ENCODE measurements around the gene DTNBP1.

DTNBP1 gene

GRCh38 chr6:15512126-15512525 is 150.7 kb downstream of the DTNBP1 start:
- ChIA-PET CTCF (interaction anchor here (0.7 kb wide), 1 partner anchor 23 kb away, joined by 3 read pairs; no protein-coding TSS in a partner anchor), POLR2A (ENCODE audit: low non-redundant PET) (interaction anchor here (0.5 kb wide), 1 partner anchor 69 kb away, joined by 7 read pairs; no protein-coding TSS in a partner anchor)
- H3K27ac ChIP-seq = peak overlapping the region; percentile 48
- no peak for DNase-seq (ENCODE audit: low spot score)
- no peak for TF ChIP-seq CTCF (conservative IDR thresholded peaks at IDR 0.05; ENCODE audit: low read depth)

GRCh38 chr6:15511248-15512125 is 151.3 kb downstream of the DTNBP1 start:
- CTCF ChIA-PET = interaction anchor here (0.7 kb wide), 1 partner anchor 24 kb away, joined by 3 read pairs; no protein-coding TSS in a partner anchor
- TF ChIP-seq CTCF (conservative IDR thresholded peaks at IDR 0.05; ENCODE audit: low read depth) = no peak
- no peak for DNase-seq (ENCODE audit: low spot score)
- H3K27ac ChIP-seq = peak overlapping the region; percentile 48
- POLR2A ChIA-PET (ENCODE audit: low non-redundant PET) = no interaction called here

GRCh38 chr6:15510536-15511247 is 152.1 kb downstream of the DTNBP1 start:
- CTCF ChIA-PET = no interaction called here
- H3K27ac ChIP-seq = peak overlapping the region; percentile 48
- TF ChIP-seq CTCF (conservative IDR thresholded peaks at IDR 0.05; ENCODE audit: low read depth) = no peak

GRCh38 chr6:15510121-15510520 is 152.7 kb downstream of the DTNBP1 start:
- CTCF ChIA-PET = no interaction called here
- TF ChIP-seq CTCF (conservative IDR thresholded peaks at IDR 0.05; ENCODE audit: low read depth) = no peak
- H3K27ac ChIP-seq = peak overlapping the region; percentile 48
- POLR2A ChIA-PET (ENCODE audit: low non-redundant PET) = no interaction called here
- no peak for DNase-seq (ENCODE audit: low spot score)

More at GRCh38 chr6:15510536-15511247, 152.1 kb downstream of the DTNBP1 start:
- DNase-seq (ENCODE audit: low spot score) = no peak
- POLR2A ChIA-PET (ENCODE audit: low non-redundant PET) = no interaction called here

GRCh38 chr6:15509335-15509933 is 153.4 kb downstream of the DTNBP1 start:
- no peak for TF ChIP-seq CTCF (conservative IDR thresholded peaks at IDR 0.05; ENCODE audit: low read depth)
- POLR2A ChIA-PET (ENCODE audit: low non-redundant PET) = no interaction called here
- DNase-seq (ENCODE audit: low spot score) = no peak
- H3K27ac ChIP-seq = no peak overlapping the region
- CTCF ChIA-PET = no interaction called here

GRCh38 chr6:15508931-15509330 is 153.9 kb downstream of the DTNBP1 start:
- H3K27ac ChIP-seq = no peak overlapping the region
- ChIA-PET CTCF (no interaction called here), POLR2A (ENCODE audit: low non-redundant PET) (no interaction called here)
- no peak for DNase-seq (ENCODE audit: low spot score)
- no peak for TF ChIP-seq CTCF (conservative IDR thresholded peaks at IDR 0.05; ENCODE audit: low read depth)

Measured in RWPE1 (cell line).